BE2C (cell line): Measurements from ENCODE around the gene S100A9.

ENCODE experiments used
- DNase-seq: peaks from one replicate; pipeline ENCODE4 v3.0.0-alpha.2; 2020
- H3K27me3 ChIP-seq: fragments of 250-450 bp; sonication (Bioruptor Pico); 2 replicates; pipeline ENCODE4 v1.5.1; 2020; ENCODE audit warnings: mild to moderate bottlenecking
- H3K36me3 ChIP-seq: fragments of 250-450 bp; sonication (Bioruptor Pico); 2 replicates; pipeline ENCODE4 v1.5.1; 2020; ENCODE audit warnings: mild to moderate bottlenecking
- H3K4me1 ChIP-seq: fragments of 250-450 bp; sonication (Bioruptor Pico); 2 replicates; pipeline ENCODE4 v1.5.1; 2020
- H3K4me3 ChIP-seq: 2 replicates; pipeline ENCODE4 v1.5.1; 2011; ENCODE audit warnings: low read depth, low read length
- H3K9me3 ChIP-seq: fragments of 250-450 bp; sonication (Bioruptor Pico); 2 replicates; pipeline ENCODE4 v1.5.1; 2020
- CTCF ChIP-seq: IDR thresholded peaks from 2 replicates; pipeline ENCODE4 v1.5.1; 2012; ENCODE audit warnings: mild to moderate bottlenecking, low read depth, low read length

Gene S100A9

GRCh38 chr1:153339802-153340201 is 17.9 kb upstream of the S100A9 start:
- no peak for TF ChIP-seq CTCF
- Histone ChIP-seq H3K27me3 (peaks cover 35% of the 10 kb centered on the region), H3K4me1 (no peaks in the 10 kb centered on the region), H3K4me3 (no peak overlapping the region), H3K9me3 (no peaks in the 10 kb centered on the region), H3K36me3 (no peaks in the 10 kb centered on the region)
- no peak for DNase-seq

- no peaks in the 10 kb centered on the region for H3K36me3 ChIP-seq
- no peak for DNase-seq
- no peak overlapping the region for H3K4me3 ChIP-seq
- H3K9me3 ChIP-seq = no peaks in the 10 kb centered on the region
- no peak for TF ChIP-seq CTCF
- H3K27me3 ChIP-seq = peaks cover 35% of the 10 kb centered on the region
- no peaks in the 10 kb centered on the region for H3K4me1 ChIP-seq
These were observed 17.3 kb upstream of the S100A9 start for GRCh38 chr1:153340356-153340755.

- H3K27me3 ChIP-seq = peaks cover 35% of the 10 kb centered on the region
- no peaks in the 10 kb centered on the region for H3K4me1 ChIP-seq
- TF ChIP-seq CTCF = no peak
- H3K36me3 ChIP-seq = no peaks in the 10 kb centered on the region
- H3K4me3 ChIP-seq = no peak overlapping the region
- DNase-seq = no peak
- no peaks in the 10 kb centered on the region for H3K9me3 ChIP-seq
These were observed 16.2 kb upstream of the S100A9 start for GRCh38 chr1:153341431-153341934.

- H3K27me3 ChIP-seq = peaks cover 38% of the 10 kb centered on the region
- no peaks in the 10 kb centered on the region for H3K36me3 ChIP-seq
- no peaks in the 10 kb centered on the region for H3K9me3 ChIP-seq
- no peaks in the 10 kb centered on the region for H3K4me1 ChIP-seq
- no peak overlapping the region for H3K4me3 ChIP-seq
- DNase-seq = no peak
- TF ChIP-seq CTCF = no peak
These were observed 15.5 kb upstream of the S100A9 start for GRCh38 chr1:153342178-153342577.

GRCh38 chr1:153343040-153343681 is 14.5 kb upstream of the S100A9 start:
- TF ChIP-seq CTCF = no peak
- Histone ChIP-seq H3K27me3 (peaks cover 33% of the 10 kb centered on the region), H3K4me3 (no peak overlapping the region), H3K4me1 (no peaks in the 10 kb centered on the region), H3K36me3 (no peaks in the 10 kb centered on the region), H3K9me3 (no peaks in the 10 kb centered on the region)
- no peak for DNase-seq
